HG03135 (cell line): Measurements from ENCODE around the gene GOLGA6L25.
"Not testable (repeated sequence)": the region's sequence is repeated elsewhere in the genome, so short reads cannot be mapped to it uniquely, and the experiment has no call there.

Experiments used
- ATAC-seq: cut with Tn5 transposase; IDR thresholded peaks from one replicate; pipeline ENCODE4 v1.9.1; 2021; ENCODE audit warnings: mild to moderate bottlenecking, moderate library complexity; ENCODE audit not compliant: unreplicated experiment

Gene GOLGA6L25

DNA sequence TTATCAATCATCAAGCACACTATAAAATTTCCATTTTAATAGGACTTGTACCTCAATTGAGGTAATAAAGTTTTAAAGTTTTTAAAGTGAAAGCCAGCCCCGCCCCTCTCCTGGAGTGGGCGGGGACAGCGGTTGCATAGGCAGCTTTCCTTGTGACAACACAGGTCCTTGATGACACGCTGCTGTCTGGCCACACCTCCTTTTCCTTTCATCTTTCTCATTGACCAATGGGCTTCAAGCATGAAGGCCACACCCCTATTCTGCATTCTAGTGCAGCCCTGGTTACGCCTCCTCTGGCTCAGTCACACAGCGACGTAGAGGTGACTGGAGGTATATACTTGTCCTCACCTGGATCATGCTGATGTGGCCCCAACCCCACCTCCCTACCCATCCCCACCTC lies at the start of gene GOLGA6L25:
GOLGA6L25 (plus strand) TSS at position 301 of the 400 bp plus-strand sequence; CDS start at position 362, 61 bp downstream.
- ATAC-seq = not testable (repeated sequence)

- ATAC-seq = not testable (repeated sequence)
Observed at GRCh38 chr15:28508217-28508889, 45.0 kb upstream of the GOLGA6L25 start.

DNA sequence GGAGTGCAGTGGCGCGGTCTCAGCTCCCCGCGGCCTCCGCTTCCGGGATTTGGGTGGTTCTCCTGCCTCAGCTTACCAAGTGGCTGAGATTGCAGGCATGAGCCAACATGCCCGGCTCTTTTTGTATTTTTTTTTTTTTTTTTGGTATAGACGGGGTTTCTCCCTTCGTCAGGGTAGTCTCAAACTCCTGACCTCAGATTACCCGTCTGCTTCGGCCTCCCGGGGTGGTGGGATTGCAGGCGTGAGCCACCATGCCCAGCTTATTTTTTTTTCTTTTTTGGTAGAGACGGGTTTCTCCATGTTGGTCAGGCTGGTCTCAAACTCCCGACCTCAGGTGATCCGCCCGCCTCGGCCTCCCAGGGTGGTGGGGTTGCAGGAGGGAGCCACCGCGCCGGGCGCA lies 39.2 kb upstream of the GOLGA6L25 start:
- ATAC-seq = not testable (repeated sequence)

DNA sequence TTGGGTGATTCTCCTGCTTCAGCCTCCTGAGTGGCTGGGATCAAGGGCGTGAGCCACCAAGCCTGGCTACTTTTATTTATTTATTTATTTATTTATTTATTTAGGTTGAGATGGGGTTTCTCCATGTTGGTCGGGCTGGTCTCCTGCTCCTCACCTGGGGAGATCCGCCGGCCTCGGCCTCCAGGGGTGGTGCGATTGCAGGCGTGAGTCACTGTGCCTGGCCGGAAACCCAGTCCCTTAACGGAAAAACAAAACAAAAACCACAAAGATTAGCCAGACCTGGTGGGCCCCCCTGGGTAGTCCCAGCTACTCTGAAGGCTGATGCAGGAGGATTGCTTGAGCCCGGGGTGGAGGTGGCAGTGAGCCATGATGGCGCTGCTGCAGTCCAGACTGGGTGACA lies 38.2 kb upstream of the GOLGA6L25 start:
- ATAC-seq = not testable (repeated sequence)

GRCh38 chr15:28532954-28533353 lies 20.4 kb upstream of the GOLGA6L25 start, which contains the start of gene GOLGA8G:
Gene GOLGA8G, minus strand, starts transcription at chr15:28532971. Its CDS starts 62 bp downstream, at chr15:28532909.
- not testable (repeated sequence) for ATAC-seq

GRCh38 chr15:28573351-28573750 lies 20.0 kb downstream of the GOLGA6L25 start:
- not testable (repeated sequence) for ATAC-seq

GRCh38 chr15:28588977-28589606 lies 35.7 kb downstream of the GOLGA6L25 start:
- ATAC-seq = peak; percentile 88

- not testable (repeated sequence) for ATAC-seq
Observed at GRCh38 chr15:28589769-28590168, 36.4 kb downstream of the GOLGA6L25 start.

GRCh38 chr15:28592395-28592794 lies 39.0 kb downstream of the GOLGA6L25 start:
- ATAC-seq = not testable (repeated sequence)

- not testable (repeated sequence) for ATAC-seq
Observed at GRCh38 chr15:28593424-28594129, 40.2 kb downstream of the GOLGA6L25 start.

DNA sequence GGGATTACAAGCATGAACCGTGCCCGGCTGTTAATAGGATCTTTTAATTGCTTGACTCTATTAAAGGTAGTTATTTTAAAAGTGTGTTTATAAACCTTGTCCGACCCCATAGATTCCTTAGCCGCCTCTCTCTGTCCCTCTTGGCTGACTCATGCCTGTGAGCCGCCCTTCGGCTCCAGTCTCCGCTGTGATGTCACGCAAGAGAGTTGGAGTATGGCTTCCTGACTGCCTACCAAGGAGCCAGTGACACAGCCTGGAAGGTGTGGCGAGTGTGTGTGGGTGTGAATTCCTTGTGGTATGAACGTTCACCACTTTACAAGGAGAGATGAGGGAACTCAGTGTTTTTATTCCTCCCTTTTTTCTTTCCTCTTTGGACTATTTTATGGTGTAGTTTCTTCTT lies 44.1 kb downstream of the GOLGA6L25 start:
- not testable (repeated sequence) for ATAC-seq

DNA sequence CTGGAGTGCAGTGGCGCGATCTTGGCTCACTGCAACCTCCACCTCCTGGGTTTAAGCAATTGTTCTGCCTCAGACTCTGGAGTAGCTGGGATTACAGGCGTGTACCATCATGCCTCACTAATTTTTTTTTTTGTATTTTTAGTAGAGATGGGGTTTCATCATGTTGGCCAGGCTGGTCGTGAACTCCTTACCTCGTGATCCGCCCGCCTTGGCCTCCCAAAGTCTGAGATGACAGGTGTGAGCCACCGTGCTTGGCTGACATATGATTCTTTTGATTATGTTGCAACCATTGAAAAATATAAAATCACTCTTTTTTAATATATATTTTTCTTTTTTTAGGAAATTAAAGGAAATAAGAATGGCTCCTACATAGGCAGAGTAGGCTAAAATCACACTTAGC lies 44.8 kb downstream of the GOLGA6L25 start:
- not testable (repeated sequence) for ATAC-seq

- not testable (repeated sequence) for ATAC-seq
Observed at GRCh38 chr15:28602152-28602551, 48.8 kb downstream of the GOLGA6L25 start.
